Kidney (tissue), 14 donors: ENCODE results near the gene FUT8. TPM values are rescaled to one million over a fixed set of nuclear protein-coding genes. Genes with fewer than 3 reads are reported as not detected.

Experiments
- DNase-seq, 5 donors: peaks; one replicate each; pipeline ENCODE4 v3.0.0-alpha.2; 2013 to 2020
- FAIRE-seq: peaks from 2 replicates; lab custom pipeline; 2012; peaks lifted over from hg19 to GRCh38; lab: Jason Lieb, UNC
- H3K27ac ChIP-seq, 2 donors: one replicate each; pipeline ENCODE4 v1.7.0; 2013; ENCODE audit warnings: low read depth in 2 of 2, low read length in 2 of 2, inconsistent platforms in 1 of 2
- H3K27me3 ChIP-seq: one replicate; pipeline ENCODE4 v1.7.1; 2013; ENCODE audit warnings: low read length, inconsistent platforms; ENCODE audit not compliant: control insufficient read depth, insufficient read depth
- H3K36me3 ChIP-seq, 3 donors: one replicate each; pipeline versions ENCODE4 v1.7.0 to v1.7.1; 2013; ENCODE audit warnings: low read length in 3 of 3, control low read depth in 1 of 3, inconsistent platforms in 1 of 3; ENCODE audit not compliant: insufficient read depth in 3 of 3, control insufficient read depth in 2 of 3
- H3K4me1 ChIP-seq, 3 donors: one replicate each; pipeline versions ENCODE4 v1.7.0 to v1.7.1; 2013; ENCODE audit warnings: low read length in 3 of 3, inconsistent platforms in 1 of 3, low read depth in 1 of 3; ENCODE audit not compliant: control insufficient read depth in 2 of 3, insufficient read depth in 2 of 3
- H3K4me3 ChIP-seq, 3 donors: one replicate each; pipeline versions ENCODE4 v1.7.0 to v1.8.1; 2013; ENCODE audit warnings: low read length in 3 of 3, control low read depth in 1 of 3, inconsistent platforms in 1 of 3
- H3K9ac ChIP-seq, 3 donors: one replicate each; pipeline versions ENCODE4 v1.7.0 to v1.7.1; 2013; ENCODE audit warnings: low read length in 3 of 3, control low read depth in 1 of 3, inconsistent platforms in 1 of 3
- H3K9me3 ChIP-seq, 3 donors: one replicate each; pipeline versions ENCODE4 v1.7.0 to v1.7.1; 2013; ENCODE audit warnings: low read length in 3 of 3, control low read depth in 1 of 3, inconsistent platforms in 1 of 3; ENCODE audit not compliant: control insufficient read depth in 2 of 3, insufficient read depth in 1 of 3
- intact Hi-C: fragments of 100-400 bp; cut with DNase I; formaldehyde crosslinking; loops from one replicate; pipeline ENCODE4 v1.11.1; 2022
- polyA plus RNA-seq: library from polyadenylated mRNA; stranded (reverse); fragments of 350-450 nt; fragmentation: Illumina TruSeq; extraction: RNeasy Lipid Tissue Mini Kit (QIAGEN cat#74804); gene quantifications from one replicate; pipeline ENCODE4 v1.2.3, GENCODE V29; 2014; ENCODE audit warnings: low read depth, low replicate concordance; ENCODE audit not compliant: insufficient read depth
- total RNA-seq: library from RNA; stranded (reverse); fragmentation: NEBNext Ultra II Directional; extraction: Animal tissue kit (Norgen Biotek cat#: 25700); gene quantifications from one replicate; pipeline ENCODE4 v1.2.1, GENCODE V29; 2021
- TF ChIP-seq, protein P1 (sequence below): IDR thresholded peaks from 3 replicates; pipeline ENCODE4 v1.5.1; 2012; ENCODE audit warnings: mild to moderate bottlenecking, moderate library complexity, borderline replicate concordance; ENCODE audit not compliant: insufficient read depth; ENCODE audit errors: extremely low read depth
- donor health status: control.
- donor health status: control.
- donor health status: control.
- donor health status: control.
- donor health status: control.
- donor health status: DM: yes; HTN: yes; CAD: no.
- donor health status: Normal renal cell carcinoma (clear cell type).

FUT8 gene
- total and polyA plus RNA-seq, 2 donors from 2014 or later, result 8.2 to 49.6 TPM

DNA sequence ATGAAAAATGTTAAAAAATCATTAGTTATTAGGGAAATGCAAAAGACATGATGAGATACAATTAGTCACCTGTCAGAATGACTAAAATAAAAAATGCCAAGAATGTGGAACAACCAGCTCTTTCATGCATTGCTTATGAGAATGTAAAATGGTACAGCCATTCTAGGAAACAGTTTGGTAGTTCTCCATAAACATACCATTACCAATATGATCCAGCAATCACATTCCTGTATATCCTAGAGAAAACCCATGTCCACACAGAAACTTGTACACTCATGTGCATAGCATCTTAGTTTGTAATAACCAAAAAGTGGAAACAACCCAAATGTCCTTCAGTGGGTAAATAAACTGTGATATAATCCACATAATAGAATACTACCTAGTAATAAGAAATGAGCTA is 245.7 kb downstream of the FUT8 start:
- no peak for DNase-seq
- H3K36me3 ChIP-seq, result no peaks in the 10 kb centered on the region
- no peak overlapping the region for H3K27ac ChIP-seq
- no peak for FAIRE-seq
- no peak overlapping the region for H3K9ac ChIP-seq
- no peak overlapping the region for H3K4me3 ChIP-seq
- peaks cover 0 to 6% (median 0%) of the 10 kb centered on the region in 3 donors for H3K9me3 ChIP-seq
- TF ChIP-seq, protein P1, sequence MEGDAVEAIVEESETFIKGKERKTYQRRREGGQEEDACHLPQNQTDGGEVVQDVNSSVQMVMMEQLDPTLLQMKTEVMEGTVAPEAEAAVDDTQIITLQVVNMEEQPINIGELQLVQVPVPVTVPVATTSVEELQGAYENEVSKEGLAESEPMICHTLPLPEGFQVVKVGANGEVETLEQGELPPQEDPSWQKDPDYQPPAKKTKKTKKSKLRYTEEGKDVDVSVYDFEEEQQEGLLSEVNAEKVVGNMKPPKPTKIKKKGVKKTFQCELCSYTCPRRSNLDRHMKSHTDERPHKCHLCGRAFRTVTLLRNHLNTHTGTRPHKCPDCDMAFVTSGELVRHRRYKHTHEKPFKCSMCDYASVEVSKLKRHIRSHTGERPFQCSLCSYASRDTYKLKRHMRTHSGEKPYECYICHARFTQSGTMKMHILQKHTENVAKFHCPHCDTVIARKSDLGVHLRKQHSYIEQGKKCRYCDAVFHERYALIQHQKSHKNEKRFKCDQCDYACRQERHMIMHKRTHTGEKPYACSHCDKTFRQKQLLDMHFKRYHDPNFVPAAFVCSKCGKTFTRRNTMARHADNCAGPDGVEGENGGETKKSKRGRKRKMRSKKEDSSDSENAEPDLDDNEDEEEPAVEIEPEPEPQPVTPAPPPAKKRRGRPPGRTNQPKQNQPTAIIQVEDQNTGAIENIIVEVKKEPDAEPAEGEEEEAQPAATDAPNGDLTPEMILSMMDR, result no peak
- H3K27me3 ChIP-seq, result no peaks in the 10 kb centered on the region
- no peaks in the 10 kb centered on the region for H3K4me1 ChIP-seq
- intact Hi-C loops, result no loop called here

DNA sequence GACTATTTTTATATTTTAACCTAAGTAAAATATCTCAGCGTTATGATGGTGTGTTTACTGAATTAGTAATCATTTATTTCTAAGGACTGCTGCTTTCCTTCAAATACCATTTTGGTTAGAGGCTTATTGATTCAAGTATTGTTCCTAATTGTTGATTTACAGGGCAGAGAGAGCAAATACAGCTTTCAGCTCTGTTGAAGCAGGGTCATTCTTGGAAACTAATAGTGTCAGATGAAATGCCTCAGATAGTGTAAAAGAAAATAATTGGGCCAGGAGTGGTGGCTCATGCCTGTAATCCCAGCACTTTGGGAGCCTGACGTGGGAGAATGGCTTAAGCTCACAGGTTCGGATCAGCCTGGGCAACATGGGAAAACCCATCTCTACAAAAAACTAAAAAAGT is 249.3 kb downstream of the FUT8 start:
- intact Hi-C loops, result no loop called here
- no peaks in the 10 kb centered on the region for H3K4me1 ChIP-seq
- no peak for FAIRE-seq

DNA sequence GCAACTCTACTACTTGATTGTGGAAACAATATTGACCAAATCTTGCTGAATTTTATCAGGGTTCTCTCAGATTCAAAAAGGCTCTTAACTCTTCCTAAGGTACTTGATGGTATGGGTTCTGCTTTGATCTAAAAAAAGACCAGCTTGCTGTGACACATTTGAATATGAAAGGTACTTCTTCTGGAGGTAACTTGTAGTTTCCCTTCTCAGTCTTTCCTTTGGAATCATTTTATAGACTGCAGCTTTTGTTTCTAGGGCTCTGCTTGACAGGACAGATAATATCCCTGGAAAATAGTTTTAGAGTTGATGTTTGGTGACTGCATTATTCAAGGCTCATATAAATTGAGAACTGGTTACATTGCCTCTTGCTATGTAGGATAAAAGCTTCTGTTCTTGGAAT is 251.9 kb downstream of the FUT8 start:
- intact Hi-C loops, result no loop called here
- TF ChIP-seq, protein P1, result no peak
- no peaks in the 10 kb centered on the region for H3K4me1 ChIP-seq
- H3K9ac ChIP-seq, result no peak overlapping the region
- DNase-seq (no peak), FAIRE-seq (no peak)
- H3K27me3 ChIP-seq, result no peaks in the 10 kb centered on the region
- H3K27ac ChIP-seq, result no peak overlapping the region
- H3K9me3 ChIP-seq, result no peaks in the 10 kb centered on the region
- H3K4me3 ChIP-seq, result no peak overlapping the region
- no peaks in the 10 kb centered on the region for H3K36me3 ChIP-seq

More for the DNA sequence above, 249.3 kb downstream of the FUT8 start:
- H3K27me3 ChIP-seq, result no peaks in the 10 kb centered on the region
- H3K9me3 ChIP-seq, result no peaks in the 10 kb centered on the region
- H3K4me3 ChIP-seq, result no peak overlapping the region
- no peak overlapping the region for H3K27ac ChIP-seq
- TF ChIP-seq, protein P1, result no peak
- no peaks in the 10 kb centered on the region for H3K36me3 ChIP-seq
- DNase-seq, result no peak
- no peak overlapping the region for H3K9ac ChIP-seq

DNA sequence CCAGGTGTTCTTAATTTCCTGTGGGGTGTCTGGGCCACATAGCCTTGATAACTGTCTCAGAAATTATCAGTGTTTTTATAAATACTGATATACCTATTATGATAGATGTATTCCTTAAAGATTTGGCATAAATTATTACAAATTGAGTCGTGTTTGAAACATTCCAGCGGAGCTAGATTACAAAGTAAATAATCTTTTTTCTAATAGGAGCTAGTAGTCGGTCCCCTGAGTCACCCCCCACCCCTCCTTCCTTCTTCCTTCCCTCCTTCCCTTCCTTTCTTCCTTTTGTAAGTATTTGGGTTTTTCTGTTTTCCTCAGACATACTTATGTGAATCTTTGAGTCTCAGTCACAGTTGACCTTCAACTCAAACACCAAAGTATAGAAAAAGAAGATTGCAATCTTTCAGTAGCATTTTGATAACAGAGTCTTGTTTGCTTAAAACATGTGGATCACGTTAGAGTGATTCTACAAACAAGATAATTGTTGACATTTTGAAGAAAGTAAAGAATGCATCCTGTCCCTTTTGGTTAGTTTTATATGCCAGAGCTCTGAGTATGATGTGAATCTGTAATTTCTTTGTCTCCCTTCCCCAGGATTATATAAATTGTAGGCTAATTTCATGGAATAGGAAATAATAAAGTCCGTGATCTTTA is 264.0 kb downstream of the FUT8 start:
- TF ChIP-seq, protein P1, result no peak
- FAIRE-seq (no peak), DNase-seq (no peak)
- H3K36me3 ChIP-seq, result no peaks in the 10 kb centered on the region
- intact Hi-C loops, result no loop called here
- no peak overlapping the region for H3K4me3 ChIP-seq
- H3K4me1 ChIP-seq, result no peaks in the 10 kb centered on the region
- H3K9me3 ChIP-seq, result no peaks in the 10 kb centered on the region
- no peak overlapping the region for H3K27ac ChIP-seq
- H3K9ac ChIP-seq, result no peak overlapping the region
- H3K27me3 ChIP-seq, result no peaks in the 10 kb centered on the region
